ENCODE measurements around the gene GOLGB1.

GRCh38 chr3:121735047-121735696, 14.4 kb downstream of the GOLGB1 start:
- TF ChIP-seq EP300 (conservative IDR thresholded peaks at IDR 0.05; ENCODE audit: poor library complexity, severe bottlenecking) = no peak
- no peak for TF ChIP-seq SMC3 (conservative IDR thresholded peaks at IDR 0.05; ENCODE audit: poor library complexity)
- no peak for TF ChIP-seq TAF1 (IDR thresholded peaks at IDR 0.05; ENCODE audit: low read depth)
- TF ChIP-seq CTCF (IDR thresholded peaks at IDR 0.05; ENCODE audit: poor library complexity, severe bottlenecking) = no peak
